H1 (cell line): Measurements from ENCODE around the gene DNER.

Experiments
- CREB1 ChIP-seq: IDR thresholded peaks from 2 replicates; pipeline ENCODE4 v1.6.1; 2012; ENCODE audit warnings: inconsistent platforms
- EGR1 ChIP-seq: IDR thresholded peaks from 2 replicates; pipeline ENCODE4 v1.6.1; 2011; ENCODE audit warnings: low read depth, low read length, borderline replicate concordance
- EP300 ChIP-seq, 2 experiments: IDR thresholded peaks; 1 replicate in 1 of 2; 2 replicates in 1 of 2; pipeline ENCODE4 v1.6.1; 2011 to 2012; ENCODE audit warnings: low read depth in 2 of 2, low read length in 2 of 2, mild to moderate bottlenecking in 2 of 2, borderline replicate concordance in 1 of 2, inconsistent platforms in 1 of 2, moderate library complexity in 1 of 2
- EZH2 ChIP-seq: fragments of 200-600 bp; sonication (generic); IDR thresholded peaks from 2 replicates; pipeline ENCODE4 v1.7.1; 2012; ENCODE audit warnings: low read depth, mild to moderate bottlenecking, moderate library complexity, low read length, inconsistent platforms; ENCODE audit not compliant: severe bottlenecking
- FOSL1 ChIP-seq: IDR thresholded peaks from 2 replicates; pipeline ENCODE4 v1.6.1; 2011; ENCODE audit warnings: mild to moderate bottlenecking, low read depth, low read length, moderate library complexity; ENCODE audit not compliant: insufficient read depth
- POLR2A ChIP-seq, 2 experiments: IDR thresholded peaks; 1 replicate in 1 of 2; 2 replicates in 1 of 2; pipeline ENCODE4 v1.6.1; 2011; ENCODE audit warnings: low read depth in 2 of 2, low read length in 2 of 2, mild to moderate bottlenecking in 2 of 2; ENCODE audit errors: control extremely low read depth in 1 of 2
- RAD21 ChIP-seq, 2 experiments: IDR thresholded peaks in 1 of 2; conservative IDR thresholded peaks in 1 of 2; 2 replicates each; pipeline ENCODE4 v1.6.1; 2011; ENCODE audit warnings: low read depth in 2 of 2, low read length in 2 of 2, improper control_type of control experiment in 1 of 2, inconsistent platforms in 1 of 2, mild to moderate bottlenecking in 1 of 2, moderate library complexity in 1 of 2
- RNF2 ChIP-seq: fragments of 200-900, 300-1000 bp; sonication (generic); IDR thresholded peaks from 2 replicates; pipeline ENCODE4 v1.7.1; 2016; ENCODE audit warnings: borderline replicate concordance, low read depth, mild to moderate bottlenecking, antibody characterized with exemption, low read length; ENCODE audit not compliant: poor library complexity, severe bottlenecking; ENCODE audit errors: missing control alignments
- SUZ12 ChIP-seq: fragments of 200-600 bp; sonication (generic); IDR thresholded peaks from 2 replicates; pipeline ENCODE4 v1.6.1; 2012; ENCODE audit warnings: mild to moderate bottlenecking, inconsistent platforms, low read length, moderate library complexity, mixed read lengths
- TF ChIP-seq, protein P1 (sequence below), 3 experiments: IDR thresholded peaks; 1 replicate in 2 of 3; 2 replicates in 1 of 3; pipeline versions ENCODE4 v1.5.1 to v1.6.1; 2011; ENCODE audit warnings: low read length in 3 of 3, mild to moderate bottlenecking in 3 of 3, inconsistent platforms in 2 of 3, low read depth in 1 of 3, moderate library complexity in 1 of 3; ENCODE audit not compliant: insufficient read depth in 1 of 3; ENCODE audit errors: control extremely low read depth in 1 of 3
- TF ChIP-seq, protein P2 (sequence below): IDR thresholded peaks from 2 replicates; pipeline ENCODE4 v1.6.1; 2012; ENCODE audit warnings: low read length, inconsistent platforms
- TF ChIP-seq, protein P3 (sequence below): IDR thresholded peaks from 2 replicates; pipeline ENCODE4 v1.6.1; 2012; ENCODE audit warnings: inconsistent platforms

DNA sequence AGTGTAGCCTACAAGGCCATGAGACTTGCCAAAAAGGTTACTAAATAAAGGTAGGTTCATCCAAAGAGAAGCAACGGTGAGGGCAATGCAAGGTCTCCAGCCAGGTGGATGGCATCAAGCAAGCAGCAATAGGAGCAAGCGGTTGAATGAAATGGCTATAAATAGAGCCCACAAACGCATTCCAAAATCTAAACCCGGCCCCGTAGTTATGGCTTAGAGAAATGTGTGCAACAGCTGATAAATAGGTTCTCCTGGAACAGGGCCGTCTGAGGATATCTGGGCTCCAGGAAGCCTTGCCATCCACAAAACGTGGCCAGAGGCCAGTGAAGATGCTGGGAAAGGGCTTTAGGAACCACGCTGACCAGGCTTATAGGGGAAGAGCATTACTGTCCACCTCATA is 297.2 kb downstream of the DNER start:
- TF ChIP-seq, protein P1, sequence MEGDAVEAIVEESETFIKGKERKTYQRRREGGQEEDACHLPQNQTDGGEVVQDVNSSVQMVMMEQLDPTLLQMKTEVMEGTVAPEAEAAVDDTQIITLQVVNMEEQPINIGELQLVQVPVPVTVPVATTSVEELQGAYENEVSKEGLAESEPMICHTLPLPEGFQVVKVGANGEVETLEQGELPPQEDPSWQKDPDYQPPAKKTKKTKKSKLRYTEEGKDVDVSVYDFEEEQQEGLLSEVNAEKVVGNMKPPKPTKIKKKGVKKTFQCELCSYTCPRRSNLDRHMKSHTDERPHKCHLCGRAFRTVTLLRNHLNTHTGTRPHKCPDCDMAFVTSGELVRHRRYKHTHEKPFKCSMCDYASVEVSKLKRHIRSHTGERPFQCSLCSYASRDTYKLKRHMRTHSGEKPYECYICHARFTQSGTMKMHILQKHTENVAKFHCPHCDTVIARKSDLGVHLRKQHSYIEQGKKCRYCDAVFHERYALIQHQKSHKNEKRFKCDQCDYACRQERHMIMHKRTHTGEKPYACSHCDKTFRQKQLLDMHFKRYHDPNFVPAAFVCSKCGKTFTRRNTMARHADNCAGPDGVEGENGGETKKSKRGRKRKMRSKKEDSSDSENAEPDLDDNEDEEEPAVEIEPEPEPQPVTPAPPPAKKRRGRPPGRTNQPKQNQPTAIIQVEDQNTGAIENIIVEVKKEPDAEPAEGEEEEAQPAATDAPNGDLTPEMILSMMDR (IDR thresholded peaks at IDR 0.05; ENCODE audit: control extremely low read depth in 1 of 3, insufficient read depth in 1 of 3, low read depth in 1 of 3, low read length in 3 of 3): no peak
- TF ChIP-seq, protein P2, sequence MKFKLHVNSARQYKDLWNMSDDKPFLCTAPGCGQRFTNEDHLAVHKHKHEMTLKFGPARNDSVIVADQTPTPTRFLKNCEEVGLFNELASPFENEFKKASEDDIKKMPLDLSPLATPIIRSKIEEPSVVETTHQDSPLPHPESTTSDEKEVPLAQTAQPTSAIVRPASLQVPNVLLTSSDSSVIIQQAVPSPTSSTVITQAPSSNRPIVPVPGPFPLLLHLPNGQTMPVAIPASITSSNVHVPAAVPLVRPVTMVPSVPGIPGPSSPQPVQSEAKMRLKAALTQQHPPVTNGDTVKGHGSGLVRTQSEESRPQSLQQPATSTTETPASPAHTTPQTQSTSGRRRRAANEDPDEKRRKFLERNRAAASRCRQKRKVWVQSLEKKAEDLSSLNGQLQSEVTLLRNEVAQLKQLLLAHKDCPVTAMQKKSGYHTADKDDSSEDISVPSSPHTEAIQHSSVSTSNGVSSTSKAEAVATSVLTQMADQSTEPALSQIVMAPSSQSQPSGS: no peak
- TF ChIP-seq RNF2: no peak
- TF ChIP-seq FOSL1: no peak
- no peak for TF ChIP-seq EGR1
- TF ChIP-seq POLR2A (IDR thresholded peaks at IDR 0.05; ENCODE audit: control extremely low read depth in 1 of 2, low read depth in 2 of 2, low read length in 2 of 2): no peak
- TF ChIP-seq, protein P3, sequence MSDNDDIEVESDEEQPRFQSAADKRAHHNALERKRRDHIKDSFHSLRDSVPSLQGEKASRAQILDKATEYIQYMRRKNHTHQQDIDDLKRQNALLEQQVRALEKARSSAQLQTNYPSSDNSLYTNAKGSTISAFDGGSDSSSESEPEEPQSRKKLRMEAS: no peak
- no peak for TF ChIP-seq CREB1
- TF ChIP-seq EZH2: no peak
- no peak for TF ChIP-seq RAD21 (IDR thresholded peaks at IDR 0.05 in 1 of 2, conservative IDR thresholded peaks at IDR 0.05 in 1 of 2; ENCODE audit: low read depth in 2 of 2, low read length in 2 of 2)
- TF ChIP-seq EP300 (IDR thresholded peaks at IDR 0.05; ENCODE audit: borderline replicate concordance in 1 of 2, low read depth in 2 of 2, low read length in 2 of 2): no peak
- no peak for TF ChIP-seq SUZ12
